WTC11 (cell line): ENCODE results near the gene ADGRL3. TPM values are rescaled to one million over a fixed set of nuclear protein-coding genes. Genes with fewer than 3 reads are reported as not detected.

Experiments used
- ATAC-seq: fragments of 200-7000 bp; cut with Tn5 transposase; 2 replicates; pipeline ENCODE4 v1.10.0; 2021; ENCODE audit warnings: mild to moderate bottlenecking, moderate library complexity
- CTCF ChIA-PET: fragments of 300-600 bp; sonication (Branson Sonifier 250); formaldehyde crosslinking; loops from one replicate; lab custom pipeline; 2021; ENCODE audit warnings: antibody characterized with exemption; lab: Charles Lee
- POLR2A ChIA-PET: fragments of 350-600 bp; sonication (Branson Sonifier 250); formaldehyde crosslinking; loops from one replicate; lab custom pipeline; 2021; ENCODE audit warnings: antibody characterized with exemption; lab: Charles Lee
- DNase-seq: peaks from one replicate; pipeline ENCODE4 v3.0.0; 2021; ENCODE audit warnings: low spot score
- H3K27ac Mint-ChIP-seq: 2 replicates; pipeline ENCODE4 v1.8.0; 2021; ENCODE audit warnings: mixed read lengths
- H3K27me3 Mint-ChIP-seq: 2 replicates; pipeline ENCODE4 v1.8.0; 2021; ENCODE audit warnings: low read depth, mild to moderate bottlenecking, moderate library complexity, mixed read lengths
- H3K36me3 Mint-ChIP-seq: 2 replicates; pipeline ENCODE4 v1.8.0; 2021; ENCODE audit warnings: mixed read lengths
- H3K4me1 Mint-ChIP-seq: 2 replicates; pipeline ENCODE4 v1.8.0; 2022; ENCODE audit warnings: mixed read lengths
- H3K4me3 Mint-ChIP-seq: 2 replicates; pipeline ENCODE4 v1.8.0; 2021; ENCODE audit warnings: mild to moderate bottlenecking, moderate library complexity, mixed read lengths
- H3K9me3 Mint-ChIP-seq: 2 replicates; pipeline ENCODE4 v1.8.0; 2021; ENCODE audit warnings: mixed read lengths
- ATF1 ChIP-seq: sonication (generic); formaldehyde crosslinking; IDR thresholded peaks from 2 replicates; pipeline ENCODE4 v1.8.1; 2023; ENCODE audit warnings: mild to moderate bottlenecking, moderate library complexity, missing genetic modification reagents
- ATF2 ChIP-seq: sonication (generic); formaldehyde crosslinking; IDR thresholded peaks from 2 replicates; pipeline ENCODE4 v1.8.1; 2022; ENCODE audit warnings: low read depth, missing genetic modification reagents, borderline replicate concordance
- CREM ChIP-seq: sonication (generic); formaldehyde crosslinking; IDR thresholded peaks from 2 replicates; pipeline ENCODE4 v1.8.1; 2022; ENCODE audit warnings: mild to moderate bottlenecking, missing genetic modification reagents, moderate library complexity
- ETV6 ChIP-seq: sonication (generic); formaldehyde crosslinking; IDR thresholded peaks from 2 replicates; pipeline ENCODE4 v1.8.1; 2022; ENCODE audit warnings: mild to moderate bottlenecking, missing genetic modification reagents
- GABPB1 ChIP-seq: sonication (generic); formaldehyde crosslinking; IDR thresholded peaks from 2 replicates; pipeline ENCODE4 v1.8.1; 2023; ENCODE audit warnings: mild to moderate bottlenecking, missing genetic modification reagents
- GRHL2 ChIP-seq: fragments of 250-450 bp; sonication (Bioruptor Pico); IDR thresholded peaks from 2 replicates; pipeline ENCODE4 v1.8.0; 2022; ENCODE audit warnings: mild to moderate bottlenecking, moderate library complexity; ENCODE audit not compliant: insufficient replicate concordance, severe bottlenecking
- JAZF1 ChIP-seq: fragments of 250-450 bp; sonication (Bioruptor Pico); IDR thresholded peaks from 2 replicates; pipeline ENCODE4 v1.9.0; 2021; ENCODE audit warnings: moderate library complexity, mild to moderate bottlenecking, inconsistent platforms
- JUN ChIP-seq: sonication (generic); formaldehyde crosslinking; IDR thresholded peaks from 2 replicates; pipeline ENCODE4 v1.8.0; 2023; ENCODE audit warnings: mild to moderate bottlenecking, missing genetic modification reagents
- KAT7 ChIP-seq: sonication (generic); formaldehyde crosslinking; IDR thresholded peaks from 2 replicates; pipeline ENCODE4 v1.8.1; 2023; ENCODE audit warnings: missing genetic modification reagents, mild to moderate bottlenecking, borderline replicate concordance
- NR1H2 ChIP-seq: sonication (generic); formaldehyde crosslinking; IDR thresholded peaks from 2 replicates; pipeline ENCODE4 v1.9.0; 2021; ENCODE audit warnings: mild to moderate bottlenecking, moderate library complexity, missing genetic modification reagents
- RELA ChIP-seq: sonication (generic); formaldehyde crosslinking; IDR thresholded peaks from 2 replicates; pipeline ENCODE4 v1.8.1; 2022; ENCODE audit warnings: missing genetic modification reagents, mild to moderate bottlenecking, borderline replicate concordance
- TCF7 ChIP-seq: sonication (generic); formaldehyde crosslinking; IDR thresholded peaks from 2 replicates; pipeline ENCODE4 v1.8.0; 2022; ENCODE audit warnings: mild to moderate bottlenecking, low read depth, missing genetic modification reagents, moderate library complexity
- USF2 ChIP-seq: sonication (generic); formaldehyde crosslinking; IDR thresholded peaks from 2 replicates; pipeline ENCODE4 v1.8.1; 2023; ENCODE audit warnings: mild to moderate bottlenecking, missing genetic modification reagents, moderate library complexity
- ZNF138 ChIP-seq: sonication (generic); formaldehyde crosslinking; conservative IDR thresholded peaks from 2 replicates; pipeline ENCODE4 v1.8.1; 2022; ENCODE audit warnings: mild to moderate bottlenecking, moderate library complexity, missing genetic modification reagents
- ZNF232 ChIP-seq: sonication (generic); formaldehyde crosslinking; IDR thresholded peaks from 2 replicates; pipeline ENCODE4 v1.8.0; 2022; ENCODE audit warnings: mild to moderate bottlenecking, missing genetic modification reagents
- ZNF317 ChIP-seq: sonication (generic); formaldehyde crosslinking; IDR thresholded peaks from 2 replicates; pipeline ENCODE4 v1.8.1; 2023; ENCODE audit warnings: low read depth, mild to moderate bottlenecking, moderate library complexity, missing genetic modification reagents, borderline replicate concordance
- ZNF396 ChIP-seq: fragments of 250-450 bp; sonication (Bioruptor Pico); IDR thresholded peaks from 2 replicates; pipeline ENCODE4 v1.8.0; 2021; ENCODE audit warnings: mild to moderate bottlenecking, moderate library complexity, borderline replicate concordance
- ZNF423 ChIP-seq: fragments of 250-450 bp; sonication (Bioruptor Pico); IDR thresholded peaks from 2 replicates; pipeline ENCODE4 v2.1.2; 2022; ENCODE audit warnings: mild to moderate bottlenecking, moderate library complexity
- total RNA-seq: library from RNA; stranded (reverse); gene quantifications from 3 replicates; pipeline ENCODE4 v1.2.3, GENCODE V29; 2021
- TF ChIP-seq, protein P1 (sequence below): fragments of 250-450 bp; sonication (Bioruptor Pico); IDR thresholded peaks from 2 replicates; pipeline ENCODE4 v1.9.0; 2021; ENCODE audit warnings: mild to moderate bottlenecking
- TF ChIP-seq, protein P2 (sequence below): sonication (generic); formaldehyde crosslinking; IDR thresholded peaks from 2 replicates; pipeline ENCODE4 v1.8.1; 2023; ENCODE audit warnings: mild to moderate bottlenecking, missing genetic modification reagents, moderate library complexity

Gene ADGRL3
- total RNA-seq, 1 experiment from 2014 or later = 8.7 TPM

- TF ChIP-seq, protein P1, sequence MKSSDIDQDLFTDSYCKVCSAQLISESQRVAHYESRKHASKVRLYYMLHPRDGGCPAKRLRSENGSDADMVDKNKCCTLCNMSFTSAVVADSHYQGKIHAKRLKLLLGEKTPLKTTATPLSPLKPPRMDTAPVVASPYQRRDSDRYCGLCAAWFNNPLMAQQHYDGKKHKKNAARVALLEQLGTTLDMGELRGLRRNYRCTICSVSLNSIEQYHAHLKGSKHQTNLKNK (CRISPR knock-in tag) = no peak
- no peak for TF ChIP-seq CREM (CRISPR knock-in tag)
- no peak for TF ChIP-seq ZNF423 (CRISPR knock-in tag)
- Mint-ChIP-seq H3K27me3 (no peaks in the 10 kb centered on the region), H3K36me3 (no peaks in the 10 kb centered on the region), H3K4me3 (no peak overlapping the region), H3K9me3 (no peaks in the 10 kb centered on the region), H3K4me1 (peaks cover 19% of the 10 kb centered on the region), H3K27ac (peak overlapping the region; percentile 69; the same call in 1 of the 2 replicates)
- peak; percentile 92 for ATAC-seq
- ChIA-PET CTCF (no interaction called here), POLR2A (no interaction called here)
- peak; percentile 40 for DNase-seq
Measured at GRCh38 chr4:62006108-62006507, 806.0 kb downstream of the ADGRL3 start.

- DNase-seq (no peak), ATAC-seq (no peak)
- ChIA-PET CTCF (no interaction called here), POLR2A (no interaction called here)
- TF ChIP-seq ZNF396 (no peak), ZNF138 (CRISPR knock-in tag) (no peak), TCF7 (CRISPR knock-in tag) (no peak), JUN (CRISPR knock-in tag) (no peak), ZNF317 (CRISPR knock-in tag) (no peak), USF2 (no peak), RELA (CRISPR knock-in tag) (no peak), GRHL2 (CRISPR knock-in tag) (no peak), NR1H2 (no peak)
- TF ChIP-seq, protein P2, sequence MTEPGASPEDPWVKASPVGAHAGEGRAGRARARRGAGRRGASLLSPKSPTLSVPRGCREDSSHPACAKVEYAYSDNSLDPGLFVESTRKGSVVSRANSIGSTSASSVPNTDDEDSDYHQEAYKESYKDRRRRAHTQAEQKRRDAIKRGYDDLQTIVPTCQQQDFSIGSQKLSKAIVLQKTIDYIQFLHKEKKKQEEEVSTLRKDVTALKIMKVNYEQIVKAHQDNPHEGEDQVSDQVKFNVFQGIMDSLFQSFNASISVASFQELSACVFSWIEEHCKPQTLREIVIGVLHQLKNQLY = no peak
- TF ChIP-seq, protein P1 (CRISPR knock-in tag) = no peak
- TF ChIP-seq, all 79 proteins: peak for 0
- no peak overlapping the region for H3K27ac Mint-ChIP-seq
- H3K27me3 Mint-ChIP-seq = no peaks in the 10 kb centered on the region
- no peaks in the 10 kb centered on the region for H3K36me3 Mint-ChIP-seq
- no peaks in the 10 kb centered on the region for H3K9me3 Mint-ChIP-seq
- no peak overlapping the region for H3K4me3 Mint-ChIP-seq
- H3K4me1 Mint-ChIP-seq = peaks cover 6% of the 10 kb centered on the region
Measured at GRCh38 chr4:62015043-62015739, 815.1 kb downstream of the ADGRL3 start.

DNA sequence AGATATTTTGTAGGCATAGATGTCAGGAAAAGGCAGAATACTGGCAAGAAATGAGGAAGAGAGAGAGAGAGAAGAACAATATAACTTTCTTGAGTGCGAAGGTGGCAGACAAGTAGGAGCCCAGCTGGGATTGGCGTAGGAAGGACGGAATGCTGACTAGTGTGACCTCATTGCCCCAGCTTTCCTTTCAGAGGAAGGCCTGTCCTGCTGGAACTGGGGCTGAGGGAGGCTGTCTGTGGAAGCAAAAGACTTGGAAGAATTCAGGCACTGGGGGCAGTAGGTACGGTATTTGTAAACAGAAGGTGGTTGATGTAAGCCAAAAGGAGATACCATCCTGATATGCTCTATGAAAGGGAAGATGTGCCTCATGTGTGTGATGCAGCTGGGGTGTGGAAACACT lies 818.4 kb downstream of the ADGRL3 start:
- DNase-seq (no peak), ATAC-seq (peak; percentile 79)
- Mint-ChIP-seq H3K4me3 (no peak overlapping the region), H3K4me1 (peaks cover 6% of the 10 kb centered on the region), H3K27me3 (no peaks in the 10 kb centered on the region)
- TF ChIP-seq KAT7 (CRISPR knock-in tag) = no peak
- TF ChIP-seq JAZF1 (CRISPR knock-in tag) = no peak
- TF ChIP-seq GRHL2 (CRISPR knock-in tag) = no peak
- TF ChIP-seq ATF2 (CRISPR knock-in tag) = no peak
- no peak for TF ChIP-seq ATF1 (CRISPR knock-in tag)
- no peak for TF ChIP-seq GABPB1 (CRISPR knock-in tag)
- no peak for TF ChIP-seq ETV6
- TF ChIP-seq TCF7 (CRISPR knock-in tag) = no peak
- no peak for TF ChIP-seq ZNF232 (CRISPR knock-in tag)
- TF ChIP-seq CREM (CRISPR knock-in tag) = no peak
- TF ChIP-seq USF2 = no peak
- TF ChIP-seq, all 79 proteins: peak for 0
- CTCF ChIA-PET = no interaction called here
- POLR2A ChIA-PET = no interaction called here
- H3K9me3 Mint-ChIP-seq = no peaks in the 10 kb centered on the region
- no peaks in the 10 kb centered on the region for H3K36me3 Mint-ChIP-seq
- H3K27ac Mint-ChIP-seq = no peak overlapping the region
